Trophoblast cell (in vitro differentiated cells and primary cell): ENCODE results near the gene TTC39B.

ENCODE experiments used
- DNase-seq, 2 donors: peaks; one replicate each; pipeline ENCODE4 v3.0.0-alpha.2; 2016
- H2AFZ ChIP-seq: 2 replicates; pipeline ENCODE4 v1.6.1; 2013; ENCODE audit warnings: low read length, moderate library complexity, mild to moderate bottlenecking; ENCODE audit not compliant: insufficient read depth, poor library complexity
- H2AK5ac ChIP-seq: 2 replicates; pipeline ENCODE4 v1.6.1; 2013; ENCODE audit warnings: mild to moderate bottlenecking, low read length
- H2BK120ac ChIP-seq: 2 replicates; pipeline ENCODE4 v1.6.1; 2013; ENCODE audit warnings: low read length, mild to moderate bottlenecking, moderate library complexity; ENCODE audit not compliant: insufficient read depth, poor library complexity
- H2BK12ac ChIP-seq: 2 replicates; pipeline ENCODE4 v1.6.1; 2013; ENCODE audit warnings: mild to moderate bottlenecking, low read length, moderate library complexity
- H2BK5ac ChIP-seq: 2 replicates; pipeline ENCODE4 v1.6.1; 2013; ENCODE audit warnings: low read length, low read depth, moderate library complexity, mild to moderate bottlenecking; ENCODE audit not compliant: poor library complexity
- H3K14ac ChIP-seq: 2 replicates; pipeline ENCODE4 v1.6.1; 2013; ENCODE audit warnings: mild to moderate bottlenecking, low read length
- H3K18ac ChIP-seq: 2 replicates; pipeline ENCODE4 v1.6.1; 2013; ENCODE audit warnings: mild to moderate bottlenecking, low read length
- H3K23ac ChIP-seq: 2 replicates; pipeline ENCODE4 v1.6.1; 2013; ENCODE audit warnings: low read length
- H3K27ac ChIP-seq: 2 replicates; pipeline ENCODE4 v1.5.1; 2013; ENCODE audit warnings: low read depth, mild to moderate bottlenecking, inconsistent platforms, low read length, moderate library complexity
- H3K27me3 ChIP-seq: 2 replicates; pipeline ENCODE4 v1.6.1; 2013; ENCODE audit warnings: inconsistent platforms, mild to moderate bottlenecking, low read length, moderate library complexity; ENCODE audit not compliant: insufficient read depth
- H3K36me3 ChIP-seq, 2 experiments: 1 replicate in 1 of 2; 2 replicates in 1 of 2; pipeline ENCODE4 v1.6.1; 2013; ENCODE audit warnings: low read length in 2 of 2, mild to moderate bottlenecking in 2 of 2, moderate library complexity in 1 of 2; ENCODE audit not compliant: insufficient read depth in 2 of 2, control insufficient read depth in 1 of 2
- H3K4ac ChIP-seq: 2 replicates; pipeline ENCODE4 v1.6.1; 2013; ENCODE audit warnings: low read depth, mild to moderate bottlenecking, low read length, moderate library complexity
- H3K4me1 ChIP-seq, 2 experiments: 1 replicate in 1 of 2; 2 replicates in 1 of 2; pipeline ENCODE4 v1.6.1; 2013; ENCODE audit warnings: low read length in 2 of 2, mild to moderate bottlenecking in 2 of 2, moderate library complexity in 1 of 2; ENCODE audit not compliant: insufficient read depth in 2 of 2, control insufficient read depth in 1 of 2
- H3K4me2 ChIP-seq: 2 replicates; pipeline ENCODE4 v1.6.1; 2013; ENCODE audit warnings: inconsistent platforms, mild to moderate bottlenecking, low read length, moderate library complexity
- H3K4me3 ChIP-seq: 2 replicates; pipeline ENCODE4 v1.5.1; 2013; ENCODE audit warnings: mild to moderate bottlenecking, low read depth, low read length, inconsistent platforms
- H3K79me1 ChIP-seq: one replicate; pipeline ENCODE4 v1.6.1; 2013; ENCODE audit warnings: low read length
- H3K79me2 ChIP-seq: 2 replicates; pipeline ENCODE4 v1.6.1; 2013; ENCODE audit warnings: low read length, mild to moderate bottlenecking; ENCODE audit not compliant: control insufficient read depth, insufficient read depth, poor library complexity
- H3K9ac ChIP-seq: 2 replicates; pipeline ENCODE4 v1.6.1; 2013; ENCODE audit warnings: mild to moderate bottlenecking, low read length
- H3K9me3 ChIP-seq: 2 replicates; pipeline ENCODE4 v1.6.1; 2013; ENCODE audit warnings: low read depth, mild to moderate bottlenecking, control low read depth, inconsistent platforms, low read length; ENCODE audit not compliant: insufficient read depth
- H4K12ac ChIP-seq: 2 replicates; pipeline ENCODE4 v1.6.1; 2013; ENCODE audit warnings: low read depth, mild to moderate bottlenecking, low read length, moderate library complexity
- H4K8ac ChIP-seq: 2 replicates; pipeline ENCODE4 v1.6.1; 2013; ENCODE audit warnings: low read depth, mild to moderate bottlenecking, low read length, moderate library complexity
- H4K91ac ChIP-seq: one replicate; pipeline ENCODE4 v1.6.1; 2013; ENCODE audit warnings: low read depth, mild to moderate bottlenecking, low read length, moderate library complexity
- WGBS: extraction: QIAGEN DNeasy Blood & Tissue Kit; methylation state at CpG from one replicate; pipeline ENCODE4 v1.1.7; 2013; ENCODE audit warnings: missing lambda C conversion rate; ENCODE audit not compliant: insufficient read length, insufficient coverage; ENCODE audit errors: extremely low coverage; 5-methylcytosine and 5-hydroxymethylcytosine counted together

TTC39B gene

DNA sequence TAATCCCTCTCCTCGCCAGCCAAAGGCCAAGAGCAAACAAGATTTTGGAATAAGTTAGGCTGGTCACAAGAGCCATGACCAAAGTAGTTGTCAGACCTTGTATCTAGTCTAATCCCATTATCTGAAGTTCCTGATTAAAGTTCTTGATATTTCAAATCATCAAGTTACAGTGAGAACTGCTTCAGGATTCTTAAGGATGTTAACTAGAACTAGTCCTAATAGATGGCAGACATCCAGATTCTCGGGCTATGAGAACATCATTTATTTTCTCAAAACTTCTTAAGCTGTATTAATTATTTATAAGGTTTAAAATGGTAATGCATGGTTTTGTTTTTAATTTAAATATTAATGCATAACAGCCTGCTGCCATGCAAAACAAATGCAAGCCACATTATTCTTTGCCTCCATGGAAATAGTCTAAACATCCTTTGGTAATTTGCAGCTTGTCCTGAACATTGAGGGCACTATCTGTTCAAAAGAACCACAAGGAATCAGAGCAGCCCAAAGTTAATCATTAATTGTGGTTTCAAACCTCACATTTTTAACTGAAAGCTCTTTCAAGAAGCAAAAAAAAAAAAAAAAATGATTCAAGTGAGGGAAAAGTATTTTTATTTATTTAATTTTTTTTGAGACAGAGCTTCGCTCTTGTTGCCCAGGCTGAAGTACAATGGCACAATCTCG is 95.1 kb downstream of the TTC39B start:
- Histone ChIP-seq H2AK5ac (no peak overlapping the region), H4K91ac (no peak overlapping the region), H3K4me1 (no peaks in the 10 kb centered on the region), H3K4ac (no peak overlapping the region), H2BK5ac (no peak overlapping the region), H4K12ac (no peak overlapping the region), H3K36me3 (no peaks in the 10 kb centered on the region), H3K27ac (no peak overlapping the region), H3K4me3 (no peak overlapping the region), H3K9me3 (no peaks in the 10 kb centered on the region), H3K27me3 (no peaks in the 10 kb centered on the region), H2BK120ac (no peak overlapping the region), H2BK12ac (no peak overlapping the region), H2AFZ (no peak overlapping the region), H3K14ac (no peak overlapping the region), H3K4me2 (no peak overlapping the region), H3K79me2 (no peaks in the 10 kb centered on the region), H4K8ac (no peak overlapping the region), H3K18ac (no peak overlapping the region), H3K9ac (no peak overlapping the region), H3K79me1 (no peaks in the 10 kb centered on the region), H3K23ac (no peak overlapping the region)
- WGBS, result no CpG with 5 or more reads among the region's 4 CpGs
- DNase-seq, result no peak

DNA sequence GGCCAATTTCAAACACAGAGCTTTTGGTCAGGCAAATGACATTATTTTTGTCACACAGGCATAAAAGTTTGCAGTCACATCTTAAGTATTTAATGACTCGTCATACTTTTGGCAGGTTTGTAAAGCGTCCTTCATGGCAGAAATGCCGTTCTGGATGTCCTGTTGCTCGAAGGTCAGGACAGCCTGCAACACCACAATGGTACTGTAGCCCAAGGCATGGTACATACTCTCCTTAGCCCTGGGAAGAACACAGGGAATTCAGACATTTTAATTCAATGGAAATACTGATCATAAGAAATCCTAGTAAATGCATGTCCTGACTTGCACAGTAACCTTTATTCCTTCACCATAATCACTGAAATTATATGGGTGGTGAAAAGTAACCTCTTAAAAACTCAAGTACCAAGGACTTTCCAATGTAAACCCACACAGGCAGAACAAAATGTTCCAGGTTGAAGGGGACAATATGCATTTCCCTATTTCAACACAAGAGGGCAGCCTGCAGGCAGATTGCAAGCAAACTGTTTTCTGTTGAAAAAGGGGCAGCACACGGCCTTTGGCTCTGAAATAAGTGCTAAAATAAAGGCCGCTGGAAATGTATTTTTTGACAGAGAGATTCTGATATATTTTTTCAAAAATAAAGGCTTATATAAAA is 95.7 kb downstream of the TTC39B start:
- Histone ChIP-seq H3K4me1 (no peaks in the 10 kb centered on the region), H4K91ac (no peak overlapping the region), H2AFZ (no peak overlapping the region)

GRCh38 chr9:15206903-15207696 is 99.9 kb downstream of the TTC39B start:
- Histone ChIP-seq H3K4me1 (no peaks in the 10 kb centered on the region), H3K27me3 (no peaks in the 10 kb centered on the region), H3K14ac (no peak overlapping the region), H3K27ac (no peak overlapping the region), H3K4me3 (no peak overlapping the region), H2AK5ac (no peak overlapping the region), H3K36me3 (no peaks in the 10 kb centered on the region), H2BK12ac (no peak overlapping the region), H2BK120ac (no peak overlapping the region), H4K8ac (no peak overlapping the region), H2BK5ac (no peak overlapping the region), H3K79me1 (no peaks in the 10 kb centered on the region), H2AFZ (no peak overlapping the region), H3K79me2 (no peaks in the 10 kb centered on the region), H4K12ac (no peak overlapping the region), H3K18ac (no peak overlapping the region), H3K4me2 (no peak overlapping the region), H3K4ac (no peak overlapping the region), H4K91ac (no peak overlapping the region), H3K23ac (no peak overlapping the region), H3K9ac (no peak overlapping the region), H3K9me3 (no peaks in the 10 kb centered on the region)
- WGBS, result no CpG with 5 or more reads among the region's 3 CpGs
- DNase-seq, result no peak

More for the DNA sequence above, 95.7 kb downstream of the TTC39B start:
- no peak overlapping the region for H3K23ac ChIP-seq
- H3K4me3 ChIP-seq, result no peak overlapping the region
- no peak overlapping the region for H3K14ac ChIP-seq
- no peak overlapping the region for H2BK5ac ChIP-seq
- no peak overlapping the region for H3K9ac ChIP-seq
- no CpG with 5 or more reads among the region's 6 CpGs for WGBS
- no peaks in the 10 kb centered on the region for H3K36me3 ChIP-seq
- H3K18ac ChIP-seq, result no peak overlapping the region
- H3K9me3 ChIP-seq, result no peaks in the 10 kb centered on the region
- DNase-seq, result peak; percentile 30 to 87
- H3K27ac ChIP-seq, result no peak overlapping the region
- no peak overlapping the region for H2BK12ac ChIP-seq
- H4K8ac ChIP-seq, result no peak overlapping the region
- no peak overlapping the region for H2BK120ac ChIP-seq
- no peaks in the 10 kb centered on the region for H3K27me3 ChIP-seq
- H4K12ac ChIP-seq, result no peak overlapping the region
- no peak overlapping the region for H3K4ac ChIP-seq
- H3K4me2 ChIP-seq, result no peak overlapping the region
- no peaks in the 10 kb centered on the region for H3K79me1 ChIP-seq
- H3K79me2 ChIP-seq, result no peaks in the 10 kb centered on the region
- H2AK5ac ChIP-seq, result no peak overlapping the region

- Histone ChIP-seq H2AFZ (no peak overlapping the region), H3K4me3 (no peak overlapping the region), H3K4ac (no peak overlapping the region), H2BK12ac (no peak overlapping the region), H3K14ac (no peak overlapping the region), H3K18ac (no peak overlapping the region), H2BK5ac (no peak overlapping the region), H3K9me3 (no peaks in the 10 kb centered on the region), H3K27me3 (no peaks in the 10 kb centered on the region), H4K91ac (no peak overlapping the region), H3K4me1 (no peaks in the 10 kb centered on the region), H4K8ac (no peak overlapping the region), H3K9ac (no peak overlapping the region), H3K27ac (no peak overlapping the region), H2BK120ac (no peak overlapping the region), H3K79me2 (no peaks in the 10 kb centered on the region), H3K36me3 (no peaks in the 10 kb centered on the region), H4K12ac (no peak overlapping the region), H3K79me1 (no peaks in the 10 kb centered on the region), H2AK5ac (no peak overlapping the region), H3K23ac (no peak overlapping the region), H3K4me2 (no peak overlapping the region)
- DNase-seq, result no peak
- no CpG with 5 or more reads among the region's 7 CpGs for WGBS
Observed at GRCh38 chr9:15205632-15206420, 101.2 kb downstream of the TTC39B start.
